K562 (cell line): ENCODE measurements around the gene IL1RL2. TPM values are rescaled to one million over a fixed set of nuclear protein-coding genes. Genes with fewer than 3 reads are reported as not detected.

ENCODE experiments used
- CBFA2T3 ChIP-seq: fragments of 450-650 bp; IDR thresholded peaks from 2 replicates; pipeline ENCODE4 v1.6.1; 2017
- CEBPG ChIP-seq, 3 experiments: fragments of 200-800 bp in 1 of 3; sonication (Bioruptor generic) in 1 of 3; sonication (generic) in 1 of 3; formaldehyde crosslinking in 1 of 3; IDR thresholded peaks in 2 of 3; conservative IDR thresholded peaks in 1 of 3; 2 replicates each; pipeline versions ENCODE4 v1.6.1 to v1.8.0; 2016 to 2022; ENCODE audit warnings: missing compliant biosample characterization in 2 of 3, missing genetic modification characterization in 2 of 3, mild to moderate bottlenecking in 1 of 3, missing genetic modification reagents in 1 of 3
- EGR1 ChIP-seq: fragments of 450-650 bp; conservative IDR thresholded peaks from 2 replicates; pipeline ENCODE4 v1.6.1; 2017; ENCODE audit warnings: mild to moderate bottlenecking
- ESRRB ChIP-seq: fragments of 250-450 bp; sonication (Bioruptor Pico); IDR thresholded peaks from 2 replicates; pipeline ENCODE4 v1.5.0; 2020; ENCODE audit warnings: mild to moderate bottlenecking, moderate library complexity, borderline replicate concordance
- FOXK2 ChIP-seq, 2 experiments: fragments of 450-650 bp; IDR thresholded peaks in 1 of 2; conservative IDR thresholded peaks in 1 of 2; 2 replicates each; pipeline ENCODE4 v1.6.1; 2016; ENCODE audit warnings: low read depth in 2 of 2, mild to moderate bottlenecking in 1 of 2
- GABPA ChIP-seq: fragments of 200-800 bp; sonication (Bioruptor generic); conservative IDR thresholded peaks from 2 replicates; pipeline ENCODE4 v1.6.1; 2016; ENCODE audit warnings: low read depth, missing genetic modification characterization, missing compliant biosample characterization
- HEY1 ChIP-seq: fragments of 250-450 bp; sonication (Bioruptor Pico); IDR thresholded peaks from 2 replicates; pipeline ENCODE4 v1.5.0; 2020; ENCODE audit warnings: mild to moderate bottlenecking, moderate library complexity, borderline replicate concordance
- HINFP ChIP-seq: fragments of 450-650 bp; conservative IDR thresholded peaks from 2 replicates; pipeline ENCODE4 v1.6.1; 2016; ENCODE audit warnings: missing genetic modification characterization, low read depth, mild to moderate bottlenecking, control low read depth, missing compliant biosample characterization
- ILF3 ChIP-seq: fragments of 450-650 bp; IDR thresholded peaks from 2 replicates; pipeline ENCODE4 v1.6.1; 2018; ENCODE audit warnings: antibody characterized with exemption, mild to moderate bottlenecking, moderate library complexity, borderline replicate concordance
- NFIC ChIP-seq: fragments of 450-650 bp; IDR thresholded peaks from 2 replicates; pipeline ENCODE4 v1.6.1; 2017; ENCODE audit warnings: mild to moderate bottlenecking, inconsistent platforms
- SMARCC2 ChIP-seq: fragments of 450-650 bp; IDR thresholded peaks from 2 replicates; pipeline ENCODE4 v1.6.1; 2017; ENCODE audit warnings: antibody characterized with exemption, moderate library complexity, mild to moderate bottlenecking, low read depth
- SRSF1 ChIP-seq: fragments of 200-400 bp; formaldehyde crosslinking; IDR thresholded peaks from 2 replicates; pipeline ENCODE4 v1.6.1; 2017; ENCODE audit warnings: mild to moderate bottlenecking, low read depth, low read length, moderate library complexity
- TAF1 ChIP-seq: IDR thresholded peaks from 2 replicates; pipeline ENCODE4 v1.6.1; 2011; ENCODE audit warnings: mild to moderate bottlenecking, low read length, moderate library complexity; ENCODE audit not compliant: insufficient read depth, control insufficient read depth, severe bottlenecking; ENCODE audit errors: extremely low read depth
- TEAD4 ChIP-seq, 2 experiments: sonication (generic) in 1 of 2; formaldehyde crosslinking in 1 of 2; IDR thresholded peaks; 2 replicates each; pipeline versions ENCODE4 v1.6.1 to v1.8.0; 2012 to 2022; ENCODE audit warnings: borderline replicate concordance in 1 of 2, inconsistent platforms in 1 of 2, low read length in 1 of 2, mild to moderate bottlenecking in 1 of 2, missing genetic modification reagents in 1 of 2
- U2AF2 ChIP-seq: fragments of 200-400 bp; formaldehyde crosslinking; optimal IDR thresholded peaks from 2 replicates; pipeline ENCODE3; 2017; ENCODE audit warnings: low read depth, mild to moderate bottlenecking, low read length
- ZBTB2 ChIP-seq: fragments of 450-650 bp; IDR thresholded peaks from 2 replicates; pipeline ENCODE4 v1.6.1; 2016; ENCODE audit warnings: antibody characterized with exemption
- ZBTB49 ChIP-seq: sonication (generic); formaldehyde crosslinking; IDR thresholded peaks from 2 replicates; pipeline ENCODE4 v1.8.0; 2022; ENCODE audit warnings: missing genetic modification reagents, mild to moderate bottlenecking, borderline replicate concordance
- ZNF140 ChIP-seq: fragments of 250-450 bp; sonication (Bioruptor Pico); IDR thresholded peaks from 2 replicates; pipeline ENCODE4 v1.8.0; 2021; ENCODE audit warnings: moderate library complexity, mild to moderate bottlenecking, inconsistent platforms
- ZSCAN32 ChIP-seq: fragments of 450-650 bp; formaldehyde crosslinking; IDR thresholded peaks from 2 replicates; pipeline ENCODE4 v1.4.0; 2020; ENCODE audit warnings: mild to moderate bottlenecking, moderate library complexity
- ZZZ3 ChIP-seq: fragments of 450-650 bp; IDR thresholded peaks from 2 replicates; pipeline ENCODE4 v1.6.1; 2016; ENCODE audit warnings: antibody characterized with exemption, mild to moderate bottlenecking, moderate library complexity
- polyA plus RNA-seq, 8 experiments: library from polyadenylated mRNA; depleted of rRNA in 4 of 8; stranded (reverse) in 5 of 8; unstranded in 3 of 8; fragments of >200 nt; fragmentation: Nextera tagmentation in 2 of 8; fragmentation: Illumina TruSeq in 1 of 8; extraction: Ambion mirVana in 2 of 8; extraction: Trizol in 1 of 8; gene quantifications; 2 replicates each; pipeline versions ENCODE4 v1.2.1 to v1.2.3, GENCODE V29; 2011 to 2014; ENCODE audit warnings: inconsistent platforms in 1 of 8, missing spikeins in 1 of 8
- total RNA-seq, 7 experiments: library from RNA; depleted of rRNA in 6 of 7; stranded (reverse); fragments of >200 nt in 6 of 7; fragmentation: Illumina TruSeq in 2 of 7; extraction: Trizol in 2 of 7; gene quantifications; 2 replicates each; pipeline versions ENCODE4 v1.2.1 to v1.2.3, GENCODE V29; 2011 to 2021; ENCODE audit warnings: low replicate concordance in 1 of 7

Gene IL1RL2
- total and polyA plus RNA-seq, 9 of the 15 experiments (the other 6 are each of a cell fraction or from before 2014, with no cell fraction given), result not detected

- no peak for TF ChIP-seq CEBPG (CRISPR knock-in tag; IDR thresholded peaks at IDR 0.05)
- no peak for TF ChIP-seq CEBPG (tag; conservative IDR thresholded peaks at IDR 0.05 in 1 of 2, IDR thresholded peaks at IDR 0.05 in 1 of 2)
- TF ChIP-seq ZZZ3, result no peak
- no peak for TF ChIP-seq ZBTB2
- 0 out of 2 replicates have a peak, but pooled peaks have one; percentile 13 for TF ChIP-seq ZSCAN32 (CRISPR knock-in tag)
- TF ChIP-seq SRSF1, result no peak
- no peak for TF ChIP-seq U2AF2
- TF ChIP-seq CBFA2T3, result peak; percentile 10; the same call in 1 of the 2 replicates
- no peak for TF ChIP-seq NFIC
- TF ChIP-seq GABPA (tag), result peak; percentile 41; the same call in 1 of the 2 replicates
- no peak for TF ChIP-seq ZNF140 (CRISPR knock-in tag)
- no peak for TF ChIP-seq TAF1
- TF ChIP-seq HINFP (tag), result no peak
- no peak for TF ChIP-seq ILF3
- no peak for TF ChIP-seq SMARCC2
- TF ChIP-seq EGR1, result no peak
- TF ChIP-seq ESRRB (CRISPR knock-in tag), result no peak
- no peak; a peak in 1 of 4 replicates for TF ChIP-seq FOXK2 (conservative IDR thresholded peaks at IDR 0.05 in 1 of 2, IDR thresholded peaks at IDR 0.05 in 1 of 2; ENCODE audit: low read depth in 2 of 2)
- no peak for TF ChIP-seq HEY1 (CRISPR knock-in tag)
- no peak for TF ChIP-seq TEAD4 (IDR thresholded peaks at IDR 0.05; ENCODE audit: low read length)
- no peak for TF ChIP-seq TEAD4 (CRISPR knock-in tag; IDR thresholded peaks at IDR 0.05; ENCODE audit: borderline replicate concordance)
- TF ChIP-seq ZBTB49 (CRISPR knock-in tag), result no peak
Observed at GRCh38 chr2:102240640-102241370, 54.0 kb downstream of the IL1RL2 start (continued).
